GM19099 (cell line): Measurements from ENCODE around the gene CCDC7.

ENCODE experiments used
- POLR2A ChIP-seq: IDR thresholded peaks from 3 replicates; pipeline ENCODE4 v1.6.1; 2011; ENCODE audit warnings: low read depth; ENCODE audit not compliant: insufficient read length; ENCODE audit errors: extremely low read depth

CCDC7 gene

GRCh38 chr10:32687116-32687515, 241.2 kb downstream of the CCDC7 start:
- TF ChIP-seq POLR2A = no peak

- TF ChIP-seq POLR2A = no peak
Observed at GRCh38 chr10:32687546-32687945, 241.6 kb downstream of the CCDC7 start.

DNA sequence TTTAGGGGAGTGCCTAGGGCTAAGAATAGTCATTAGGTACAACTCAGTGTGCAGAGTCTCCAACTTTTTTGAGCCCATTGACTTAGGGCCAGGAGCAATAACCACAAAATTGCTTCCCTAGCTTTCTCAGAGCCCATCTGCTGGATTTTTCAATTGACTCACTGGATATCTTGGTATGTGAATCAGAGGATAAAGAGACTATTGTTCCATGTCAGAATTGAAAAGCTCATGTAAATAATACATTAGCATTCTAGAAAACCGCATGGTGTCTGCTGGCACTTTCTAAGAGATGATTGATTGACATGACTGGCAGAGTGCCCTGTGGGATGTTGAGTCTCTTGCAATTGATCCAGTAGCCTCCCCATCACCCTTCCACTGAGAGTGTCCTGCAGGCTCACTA, 246.2 kb downstream of the CCDC7 start:
- TF ChIP-seq POLR2A = no peak

- no peak for TF ChIP-seq POLR2A
Observed at GRCh38 chr10:32693441-32693979, 247.6 kb downstream of the CCDC7 start.

DNA sequence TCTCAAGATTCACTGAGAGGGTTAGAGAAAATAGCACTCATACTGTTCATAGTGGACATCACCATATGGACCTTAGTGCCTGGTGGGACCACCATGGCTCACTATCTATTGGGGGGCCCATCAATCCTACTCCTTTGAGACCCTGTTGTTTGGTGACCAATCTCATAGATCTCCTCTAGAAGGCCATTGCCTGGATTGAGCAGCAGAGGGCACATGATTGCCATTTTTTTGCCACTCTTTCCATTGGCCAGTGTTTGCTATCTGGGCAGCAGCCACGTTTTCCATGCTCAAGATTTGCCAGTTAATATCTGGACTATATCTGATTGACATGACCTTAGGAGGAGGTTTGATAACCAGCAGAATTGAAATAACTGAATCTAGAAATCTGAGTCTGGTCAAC, 267.6 kb downstream of the CCDC7 start:
- TF ChIP-seq POLR2A = no peak

- TF ChIP-seq POLR2A = no peak
Observed at GRCh38 chr10:32731527-32731926, 285.6 kb downstream of the CCDC7 start.

DNA sequence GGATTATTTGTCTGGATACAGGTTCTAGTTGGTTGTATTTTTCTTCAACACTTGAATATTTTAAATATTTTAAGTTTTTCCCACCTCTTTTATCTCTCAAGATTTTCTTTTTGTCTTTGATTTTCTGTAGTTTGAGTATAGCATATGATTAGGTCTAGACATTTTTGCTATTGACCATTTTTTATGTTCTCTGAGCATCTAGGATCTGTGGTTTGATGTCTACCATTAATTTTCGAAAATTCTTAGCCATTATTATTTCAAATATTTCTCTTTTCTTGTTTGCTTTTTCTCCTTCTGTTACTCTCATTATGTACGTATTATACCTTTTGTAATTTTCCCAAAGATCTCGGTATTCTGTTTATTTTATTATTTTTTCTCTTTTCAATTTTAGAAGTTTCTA, 293.0 kb downstream of the CCDC7 start:
- no peak for TF ChIP-seq POLR2A

GRCh38 chr10:32744321-32744720, 298.4 kb downstream of the CCDC7 start:
- no peak for TF ChIP-seq POLR2A

GRCh38 chr10:32746869-32747268, 300.9 kb downstream of the CCDC7 start:
- TF ChIP-seq POLR2A = no peak

- no peak for TF ChIP-seq POLR2A
Observed at GRCh38 chr10:32751582-32751981, 305.6 kb downstream of the CCDC7 start.

- no peak for TF ChIP-seq POLR2A
Observed at GRCh38 chr10:32771217-32771616, 325.3 kb downstream of the CCDC7 start.

GRCh38 chr10:32773105-32773504, 327.2 kb downstream of the CCDC7 start:
- no peak for TF ChIP-seq POLR2A

- no peak for TF ChIP-seq POLR2A
Observed at GRCh38 chr10:32786968-32787367, 341.0 kb downstream of the CCDC7 start.

DNA sequence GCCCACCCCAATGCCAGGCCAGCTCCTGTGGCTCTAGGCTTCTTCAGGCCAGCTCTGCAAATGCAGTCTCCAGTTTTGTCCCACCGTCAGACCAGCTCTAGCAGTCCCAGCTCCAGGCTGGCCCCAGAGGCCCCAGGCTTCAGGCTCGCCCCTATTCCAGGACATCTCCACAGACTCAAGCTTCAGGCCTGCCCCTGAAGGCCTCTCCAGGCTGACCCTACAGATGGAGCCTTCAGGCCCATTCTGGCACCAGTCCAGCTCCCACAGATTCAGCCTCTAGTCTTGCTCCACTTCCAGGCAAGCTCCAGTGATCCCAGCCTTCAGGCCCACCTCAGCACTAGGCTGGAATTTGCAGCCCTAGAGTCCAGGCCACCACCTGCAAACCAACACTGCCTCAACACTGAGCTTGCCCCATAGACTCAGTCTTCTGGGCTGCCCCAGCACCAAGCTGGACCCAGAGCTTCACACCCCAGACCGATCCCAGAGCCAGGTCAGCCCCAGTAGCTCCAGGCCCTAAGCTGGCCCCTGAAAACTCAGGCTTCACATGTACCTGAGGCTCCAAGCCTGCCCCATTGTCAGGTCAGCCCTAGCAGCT, 341.8 kb downstream of the CCDC7 start:
- no peak for TF ChIP-seq POLR2A

DNA sequence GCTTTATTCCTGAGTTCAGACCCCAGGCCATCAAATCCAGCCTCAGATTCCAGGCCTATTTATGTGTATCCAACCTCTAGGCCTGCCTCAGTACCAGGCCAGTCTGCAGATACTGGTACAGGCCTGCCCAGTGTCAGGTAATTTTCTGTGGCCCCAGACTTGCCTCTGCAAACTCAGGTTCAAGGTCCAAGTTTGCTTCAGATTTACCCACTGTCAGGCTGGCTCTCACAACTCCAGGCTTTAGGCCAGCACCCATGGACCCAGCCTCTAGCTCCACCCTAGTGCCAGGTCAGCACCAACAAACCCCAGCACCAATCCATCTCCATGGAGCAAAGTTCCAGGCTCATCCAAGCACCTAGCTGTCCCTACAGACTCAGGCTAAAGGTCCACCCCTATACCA, 342.4 kb downstream of the CCDC7 start:
- TF ChIP-seq POLR2A = no peak

GRCh38 chr10:32790483-32790882, 344.5 kb downstream of the CCDC7 start:
- TF ChIP-seq POLR2A = no peak

DNA sequence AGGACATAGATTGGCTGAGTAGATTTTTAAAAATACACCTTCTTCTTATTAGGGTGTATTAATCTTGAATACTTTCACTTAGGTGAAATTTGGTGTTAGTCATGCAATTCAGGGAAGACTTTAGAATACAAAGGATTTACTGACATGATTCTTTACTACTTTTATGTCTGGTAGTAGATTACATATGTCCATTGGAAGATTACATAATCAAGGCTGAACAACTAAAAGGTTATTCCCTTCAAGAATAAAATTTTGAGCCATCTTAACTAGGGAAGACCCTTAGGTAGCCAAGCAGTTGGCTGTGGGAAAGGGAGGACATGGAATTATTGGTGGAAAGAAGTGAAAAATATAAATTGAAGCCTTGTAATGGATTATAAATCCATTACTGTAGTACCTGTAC, 347.1 kb downstream of the CCDC7 start:
- no peak for TF ChIP-seq POLR2A
